Uterus (tissue), 4 donors: Measurements from ENCODE around the gene ATP10A. TPM values are rescaled to one million over a fixed set of nuclear protein-coding genes. Genes with fewer than 3 reads are reported as not detected.

Source experiments
- DNase-seq, 2 donors: peaks; one replicate each; pipeline ENCODE4 v3.0.0-alpha.2; 2019 to 2020
- H3K27ac ChIP-seq, 2 donors: fragments of 200-600 bp; sonication (generic); 1 replicate in 1 of 2; 2 replicates in 1 of 2; pipeline ENCODE4 v1.5.1; 2016 to 2018
- H3K27me3 ChIP-seq, 2 donors: fragments of 200-600 bp; sonication (generic); one replicate each; pipeline ENCODE4 v1.5.1; 2018 to 2019; ENCODE audit warnings: control low read depth in 1 of 2
- H3K36me3 ChIP-seq, 2 donors: fragments of 200-600 bp; sonication (generic); one replicate each; pipeline ENCODE4 v1.5.1; 2019; ENCODE audit warnings: control low read depth in 1 of 2
- H3K4me1 ChIP-seq, 2 donors: fragments of 200-600 bp; sonication (generic); one replicate each; pipeline ENCODE4 v1.5.1; 2018 to 2019; ENCODE audit warnings: control low read depth in 1 of 2
- H3K4me3 ChIP-seq, 2 donors: fragments of 200-600 bp; sonication (generic); 1 replicate in 1 of 2; 2 replicates in 1 of 2; pipeline ENCODE4 v1.5.1; 2018 to 2019; ENCODE audit warnings: mild to moderate bottlenecking in 1 of 2
- H3K9me3 ChIP-seq, 2 donors: fragments of 200-600 bp; sonication (generic); one replicate each; pipeline ENCODE4 v1.5.1; 2019; ENCODE audit warnings: control low read depth in 1 of 2
- CTCF ChIP-seq, 4 experiments: fragments of 200-600 bp in 2 of 4; fragments of 450-650 bp in 2 of 4; sonication (generic) in 2 of 4; IDR thresholded peaks; one replicate each; pipeline ENCODE4 v1.5.1; 2016 to 2019; ENCODE audit warnings: antibody characterized with exemption in 4 of 4, mild to moderate bottlenecking in 2 of 4, moderate library complexity in 1 of 4
- POLR2A ChIP-seq, 2 donors: fragments of 450-650 bp; IDR thresholded peaks; one replicate each; pipeline ENCODE4 v1.6.1; 2016; ENCODE audit warnings: antibody characterized with exemption in 2 of 2, mild to moderate bottlenecking in 1 of 2, moderate library complexity in 1 of 2
- intact Hi-C: fragments of 100-400 bp; cut with DNase I; formaldehyde crosslinking; loops from one replicate; pipeline ENCODE4 v1.15.1; 2023; ENCODE audit warnings: low total_unique reads
- total RNA-seq, 4 donors: library from RNA; depleted of rRNA in 3 of 4; stranded (reverse); fragments of >200 nt in 3 of 4; gene quantifications; one replicate each; pipeline versions ENCODE4 v1.1.0 to v1.2.4, GENCODE V29; 2014 to 2023
- donor health status: DM: yes; HTN: yes; CAD: no.

The ATP10A gene
- total RNA-seq, 4 donors from 2014 or later = 0.29 to 3.8 (median 2.5) TPM

- intact Hi-C loops = no loop called here
- H3K4me3 ChIP-seq = no peak overlapping the region
- H3K27me3 ChIP-seq = no peaks in the 10 kb centered on the region
- H3K27ac ChIP-seq = no peak overlapping the region
- H3K4me1 ChIP-seq = peaks cover 0 to 5% of the 10 kb centered on the region in 2 donors
- no peak for TF ChIP-seq POLR2A (IDR thresholded peaks at IDR 0.05)
- TF ChIP-seq CTCF (IDR thresholded peaks at IDR 0.05) = no peak
- H3K36me3 ChIP-seq = no peaks in the 10 kb centered on the region
- H3K9me3 ChIP-seq = no peaks in the 10 kb centered on the region
- DNase-seq = no peak
Observed at GRCh38 chr15:25829073-25829472, 34.1 kb downstream of the ATP10A start.

- intact Hi-C loops = no loop called here
- Histone ChIP-seq H3K27ac (no peak overlapping the region), H3K4me1 (no peaks in the 10 kb centered on the region)
Observed at GRCh38 chr15:25825207-25825606, 37.9 kb downstream of the ATP10A start.

GRCh38 chr15:25824618-25825017 lies 38.5 kb downstream of the ATP10A start:
- Histone ChIP-seq H3K4me3 (no peak overlapping the region), H3K36me3 (no peaks in the 10 kb centered on the region), H3K27me3 (no peaks in the 10 kb centered on the region), H3K4me1 (no peaks in the 10 kb centered on the region), H3K27ac (no peak overlapping the region), H3K9me3 (no peaks in the 10 kb centered on the region)
- DNase-seq = no peak
- intact Hi-C loops = no loop called here
- TF ChIP-seq CTCF (IDR thresholded peaks at IDR 0.05) = no peak
- TF ChIP-seq POLR2A (IDR thresholded peaks at IDR 0.05) = no peak

More at GRCh38 chr15:25825207-25825606, 37.9 kb downstream of the ATP10A start:
- no peak for DNase-seq
- Histone ChIP-seq H3K36me3 (no peaks in the 10 kb centered on the region), H3K9me3 (no peaks in the 10 kb centered on the region), H3K4me3 (no peak overlapping the region), H3K27me3 (no peaks in the 10 kb centered on the region)
- no peak for TF ChIP-seq POLR2A (IDR thresholded peaks at IDR 0.05)

- DNase-seq = no peak
- H3K9me3 ChIP-seq = no peaks in the 10 kb centered on the region
- no peaks in the 10 kb centered on the region for H3K36me3 ChIP-seq
- no peak overlapping the region for H3K4me3 ChIP-seq
- intact Hi-C loops = no loop called here
- H3K27ac ChIP-seq = no peak overlapping the region
- TF ChIP-seq CTCF (IDR thresholded peaks at IDR 0.05) (no peak), POLR2A (IDR thresholded peaks at IDR 0.05) (no peak)
- H3K4me1 ChIP-seq = no peaks in the 10 kb centered on the region
- no peaks in the 10 kb centered on the region for H3K27me3 ChIP-seq
Observed at GRCh38 chr15:25812845-25813244, 50.3 kb downstream of the ATP10A start.

- H3K4me1 ChIP-seq = no peaks in the 10 kb centered on the region
- TF ChIP-seq CTCF (IDR thresholded peaks at IDR 0.05) = no peak
- TF ChIP-seq POLR2A (IDR thresholded peaks at IDR 0.05) = no peak
- no peaks in the 10 kb centered on the region for H3K9me3 ChIP-seq
- H3K36me3 ChIP-seq = no peaks in the 10 kb centered on the region
- DNase-seq = no peak
- H3K4me3 ChIP-seq = no peak overlapping the region
- no peak overlapping the region for H3K27ac ChIP-seq
- no peaks in the 10 kb centered on the region for H3K27me3 ChIP-seq
- intact Hi-C loops = no loop called here
Observed at GRCh38 chr15:25812073-25812472, 51.1 kb downstream of the ATP10A start.

GRCh38 chr15:25811481-25811906 lies 51.6 kb downstream of the ATP10A start:
- no peaks in the 10 kb centered on the region for H3K9me3 ChIP-seq
- no peaks in the 10 kb centered on the region for H3K4me1 ChIP-seq
- H3K27ac ChIP-seq = no peak overlapping the region
- no peak overlapping the region for H3K4me3 ChIP-seq
- no peaks in the 10 kb centered on the region for H3K27me3 ChIP-seq
- TF ChIP-seq CTCF (IDR thresholded peaks at IDR 0.05) (no peak), POLR2A (IDR thresholded peaks at IDR 0.05) (no peak)
- intact Hi-C loops = no loop called here
- DNase-seq = no peak
- no peaks in the 10 kb centered on the region for H3K36me3 ChIP-seq
